KMS-11 (cell line): ENCODE measurements around the gene WDR72.

Experiments
- H2AFZ ChIP-seq: fragments of 200-600 bp; sonication (generic); 2 replicates; pipeline ENCODE4 v1.6.1; 2016; ENCODE audit warnings: antibody characterized with exemption, mixed run types, low read depth
- H3K27ac ChIP-seq: fragments of 200-600 bp; sonication (generic); 2 replicates; pipeline ENCODE4 v1.6.1; 2016; ENCODE audit warnings: mild to moderate bottlenecking, mixed run types
- H3K27me3 ChIP-seq: fragments of 200-600 bp; sonication (generic); 2 replicates; pipeline ENCODE4 v1.6.1; 2017; ENCODE audit warnings: mild to moderate bottlenecking, low read depth, mixed run types, moderate library complexity; ENCODE audit not compliant: insufficient read depth
- H3K36me3 ChIP-seq: fragments of 200-600 bp; sonication (generic); 2 replicates; pipeline ENCODE4 v1.6.1; 2017; ENCODE audit warnings: mild to moderate bottlenecking, mixed run types; ENCODE audit not compliant: insufficient read depth
- H3K4me1 ChIP-seq: fragments of 200-600 bp; sonication (generic); 2 replicates; pipeline ENCODE4 v1.6.1; 2016; ENCODE audit warnings: mild to moderate bottlenecking, low read depth, mixed run types; ENCODE audit not compliant: poor library complexity, severe bottlenecking
- H3K4me2 ChIP-seq: fragments of 200-600 bp; sonication (generic); 2 replicates; pipeline ENCODE4 v1.7.0; 2016; ENCODE audit warnings: mild to moderate bottlenecking, mixed run types
- H3K4me3 ChIP-seq: fragments of 200-600 bp; sonication (generic); IDR thresholded peaks from 2 replicates; pipeline ENCODE4 v1.6.1; 2017; ENCODE audit warnings: low read depth, low read length, mixed read lengths; ENCODE audit not compliant: insufficient read depth
- H3K79me2 ChIP-seq: fragments of 200-600 bp; sonication (generic); 2 replicates; pipeline ENCODE4 v1.6.1; 2016; ENCODE audit warnings: low read depth, mixed run types; ENCODE audit not compliant: insufficient read depth
- H3K9ac ChIP-seq: fragments of 200-600 bp; sonication (generic); 2 replicates; pipeline ENCODE4 v1.6.1; 2016; ENCODE audit warnings: mild to moderate bottlenecking, mixed run types
- H4K20me1 ChIP-seq: fragments of 200-600 bp; sonication (generic); 2 replicates; pipeline ENCODE4 v1.6.1; 2016; ENCODE audit warnings: mild to moderate bottlenecking, mixed run types; ENCODE audit not compliant: insufficient read depth
- TF ChIP-seq, protein P1 (sequence below): fragments of 200-600 bp; sonication (generic); conservative IDR thresholded peaks from 2 replicates; pipeline ENCODE4 v1.6.1; 2017; ENCODE audit warnings: low read depth, mild to moderate bottlenecking, antibody characterized with exemption, low read length, moderate library complexity, mixed read lengths

WDR72 gene

GRCh38 chr15:53658827-53659555, 100.5 kb downstream of the WDR72 start:
- Histone ChIP-seq H3K4me2 (no peak overlapping the region), H2AFZ (no peak overlapping the region), H3K9ac (no peak overlapping the region), H3K27ac (no peak overlapping the region), H3K4me3 (no peak overlapping the region), H3K79me2 (no peaks in the 10 kb centered on the region), H3K36me3 (no peaks in the 10 kb centered on the region), H4K20me1 (no peaks in the 10 kb centered on the region), H3K27me3 (no peaks in the 10 kb centered on the region), H3K4me1 (no peaks in the 10 kb centered on the region)
- TF ChIP-seq, protein P1, sequence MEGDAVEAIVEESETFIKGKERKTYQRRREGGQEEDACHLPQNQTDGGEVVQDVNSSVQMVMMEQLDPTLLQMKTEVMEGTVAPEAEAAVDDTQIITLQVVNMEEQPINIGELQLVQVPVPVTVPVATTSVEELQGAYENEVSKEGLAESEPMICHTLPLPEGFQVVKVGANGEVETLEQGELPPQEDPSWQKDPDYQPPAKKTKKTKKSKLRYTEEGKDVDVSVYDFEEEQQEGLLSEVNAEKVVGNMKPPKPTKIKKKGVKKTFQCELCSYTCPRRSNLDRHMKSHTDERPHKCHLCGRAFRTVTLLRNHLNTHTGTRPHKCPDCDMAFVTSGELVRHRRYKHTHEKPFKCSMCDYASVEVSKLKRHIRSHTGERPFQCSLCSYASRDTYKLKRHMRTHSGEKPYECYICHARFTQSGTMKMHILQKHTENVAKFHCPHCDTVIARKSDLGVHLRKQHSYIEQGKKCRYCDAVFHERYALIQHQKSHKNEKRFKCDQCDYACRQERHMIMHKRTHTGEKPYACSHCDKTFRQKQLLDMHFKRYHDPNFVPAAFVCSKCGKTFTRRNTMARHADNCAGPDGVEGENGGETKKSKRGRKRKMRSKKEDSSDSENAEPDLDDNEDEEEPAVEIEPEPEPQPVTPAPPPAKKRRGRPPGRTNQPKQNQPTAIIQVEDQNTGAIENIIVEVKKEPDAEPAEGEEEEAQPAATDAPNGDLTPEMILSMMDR, result no peak

DNA sequence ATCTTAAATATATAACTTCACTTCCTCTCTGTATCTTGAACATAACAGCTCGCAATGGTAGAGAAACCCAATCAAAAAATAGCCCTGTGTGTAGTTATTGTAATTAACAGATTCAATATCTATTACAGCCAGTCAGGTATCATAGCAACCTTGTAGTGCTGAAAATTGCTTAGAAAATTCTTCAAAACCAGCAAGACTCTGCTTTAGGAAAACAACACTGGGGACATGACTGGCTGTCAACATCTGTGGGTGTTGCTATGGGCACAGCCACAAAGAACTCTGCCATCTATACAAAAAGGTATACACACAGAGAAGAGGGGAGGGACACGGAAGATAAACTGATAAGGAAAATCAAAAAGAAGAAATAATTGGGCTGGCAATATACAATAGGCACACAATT, 101.2 kb downstream of the WDR72 start:
- H3K9ac ChIP-seq, result no peak overlapping the region
- no peak overlapping the region for H3K4me2 ChIP-seq
- no peak overlapping the region for H3K4me3 ChIP-seq
- H4K20me1 ChIP-seq, result no peaks in the 10 kb centered on the region
- no peaks in the 10 kb centered on the region for H3K4me1 ChIP-seq
- H2AFZ ChIP-seq, result no peak overlapping the region
- no peaks in the 10 kb centered on the region for H3K36me3 ChIP-seq
- no peaks in the 10 kb centered on the region for H3K79me2 ChIP-seq
- H3K27me3 ChIP-seq, result no peaks in the 10 kb centered on the region
- TF ChIP-seq, protein P1, result no peak
- H3K27ac ChIP-seq, result no peak overlapping the region

- Histone ChIP-seq H3K79me2 (no peaks in the 10 kb centered on the region), H3K4me2 (no peak overlapping the region), H3K27me3 (no peaks in the 10 kb centered on the region), H3K4me3 (no peak overlapping the region), H3K27ac (no peak overlapping the region), H4K20me1 (no peaks in the 10 kb centered on the region), H3K9ac (no peak overlapping the region), H3K36me3 (no peaks in the 10 kb centered on the region), H2AFZ (no peak overlapping the region), H3K4me1 (no peaks in the 10 kb centered on the region)
- TF ChIP-seq, protein P1, result no peak
Observed at GRCh38 chr15:53648934-53649333, 110.5 kb downstream of the WDR72 start.

DNA sequence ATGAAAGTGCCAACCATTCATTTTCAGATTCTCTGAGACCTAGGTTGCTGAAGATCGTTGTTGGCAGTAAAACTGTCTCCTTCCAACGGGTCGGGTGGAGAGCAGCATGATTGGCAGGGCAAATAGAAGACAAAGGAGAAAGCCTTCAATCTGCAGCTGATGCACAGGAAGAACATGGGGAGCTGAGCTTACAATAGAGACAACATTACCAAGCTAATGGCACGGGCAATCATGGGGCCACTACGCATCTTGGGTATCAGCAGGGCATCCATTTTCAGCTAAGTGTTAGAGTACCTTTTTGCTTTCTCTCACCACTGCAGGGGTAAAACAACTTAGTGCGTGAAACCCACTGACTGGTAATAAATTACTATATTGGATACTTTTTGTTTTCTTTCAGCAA, 114.8 kb downstream of the WDR72 start:
- TF ChIP-seq, protein P1, result no peak
- Histone ChIP-seq H3K27ac (no peak overlapping the region), H3K4me2 (no peak overlapping the region), H2AFZ (no peak overlapping the region), H3K36me3 (no peaks in the 10 kb centered on the region), H3K9ac (no peak overlapping the region), H3K4me1 (no peaks in the 10 kb centered on the region), H4K20me1 (no peaks in the 10 kb centered on the region), H3K4me3 (no peak overlapping the region), H3K79me2 (no peaks in the 10 kb centered on the region), H3K27me3 (no peaks in the 10 kb centered on the region)
